ENCODE measurements around the gene PPIA.

DNA sequence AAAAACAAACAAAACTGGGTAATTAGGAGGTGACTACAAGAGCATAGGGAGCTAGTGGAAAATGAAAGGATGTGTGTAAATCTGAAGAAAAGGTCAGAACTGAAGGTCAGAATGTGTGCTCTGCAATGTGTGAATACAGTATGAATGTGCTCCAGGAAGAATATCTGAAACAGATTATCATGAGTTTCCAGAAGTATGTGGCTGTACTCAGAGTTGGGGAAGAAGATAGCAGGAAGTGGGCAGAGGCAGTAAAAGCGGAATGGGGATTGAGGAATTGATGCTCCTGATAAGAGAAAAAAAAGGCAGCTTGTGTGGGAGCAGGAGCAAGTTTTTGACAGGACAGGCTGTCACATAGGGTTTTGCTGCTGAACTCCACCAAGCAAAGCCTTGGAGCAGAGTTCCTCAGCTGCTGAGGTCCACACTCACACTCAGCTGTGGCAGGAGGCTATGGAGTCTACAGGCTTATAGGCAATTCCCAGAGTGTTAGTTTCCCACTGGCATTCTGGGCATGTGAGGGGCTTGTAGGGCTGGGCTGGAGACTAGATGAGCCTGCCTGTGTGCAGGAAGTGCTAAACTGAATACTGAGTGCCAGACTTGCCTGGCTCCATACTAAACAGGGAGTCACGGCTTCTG is 28.5 kb downstream of the PPIA start:
- TF ChIP-seq, protein P1, sequence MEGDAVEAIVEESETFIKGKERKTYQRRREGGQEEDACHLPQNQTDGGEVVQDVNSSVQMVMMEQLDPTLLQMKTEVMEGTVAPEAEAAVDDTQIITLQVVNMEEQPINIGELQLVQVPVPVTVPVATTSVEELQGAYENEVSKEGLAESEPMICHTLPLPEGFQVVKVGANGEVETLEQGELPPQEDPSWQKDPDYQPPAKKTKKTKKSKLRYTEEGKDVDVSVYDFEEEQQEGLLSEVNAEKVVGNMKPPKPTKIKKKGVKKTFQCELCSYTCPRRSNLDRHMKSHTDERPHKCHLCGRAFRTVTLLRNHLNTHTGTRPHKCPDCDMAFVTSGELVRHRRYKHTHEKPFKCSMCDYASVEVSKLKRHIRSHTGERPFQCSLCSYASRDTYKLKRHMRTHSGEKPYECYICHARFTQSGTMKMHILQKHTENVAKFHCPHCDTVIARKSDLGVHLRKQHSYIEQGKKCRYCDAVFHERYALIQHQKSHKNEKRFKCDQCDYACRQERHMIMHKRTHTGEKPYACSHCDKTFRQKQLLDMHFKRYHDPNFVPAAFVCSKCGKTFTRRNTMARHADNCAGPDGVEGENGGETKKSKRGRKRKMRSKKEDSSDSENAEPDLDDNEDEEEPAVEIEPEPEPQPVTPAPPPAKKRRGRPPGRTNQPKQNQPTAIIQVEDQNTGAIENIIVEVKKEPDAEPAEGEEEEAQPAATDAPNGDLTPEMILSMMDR (IDR thresholded peaks at IDR 0.05; ENCODE audit: insufficient read depth, low read length): no peak
- no peak for TF ChIP-seq POLR2AphosphoS5 (IDR thresholded peaks at IDR 0.05; ENCODE audit: low read depth)
- TF ChIP-seq, protein P2, sequence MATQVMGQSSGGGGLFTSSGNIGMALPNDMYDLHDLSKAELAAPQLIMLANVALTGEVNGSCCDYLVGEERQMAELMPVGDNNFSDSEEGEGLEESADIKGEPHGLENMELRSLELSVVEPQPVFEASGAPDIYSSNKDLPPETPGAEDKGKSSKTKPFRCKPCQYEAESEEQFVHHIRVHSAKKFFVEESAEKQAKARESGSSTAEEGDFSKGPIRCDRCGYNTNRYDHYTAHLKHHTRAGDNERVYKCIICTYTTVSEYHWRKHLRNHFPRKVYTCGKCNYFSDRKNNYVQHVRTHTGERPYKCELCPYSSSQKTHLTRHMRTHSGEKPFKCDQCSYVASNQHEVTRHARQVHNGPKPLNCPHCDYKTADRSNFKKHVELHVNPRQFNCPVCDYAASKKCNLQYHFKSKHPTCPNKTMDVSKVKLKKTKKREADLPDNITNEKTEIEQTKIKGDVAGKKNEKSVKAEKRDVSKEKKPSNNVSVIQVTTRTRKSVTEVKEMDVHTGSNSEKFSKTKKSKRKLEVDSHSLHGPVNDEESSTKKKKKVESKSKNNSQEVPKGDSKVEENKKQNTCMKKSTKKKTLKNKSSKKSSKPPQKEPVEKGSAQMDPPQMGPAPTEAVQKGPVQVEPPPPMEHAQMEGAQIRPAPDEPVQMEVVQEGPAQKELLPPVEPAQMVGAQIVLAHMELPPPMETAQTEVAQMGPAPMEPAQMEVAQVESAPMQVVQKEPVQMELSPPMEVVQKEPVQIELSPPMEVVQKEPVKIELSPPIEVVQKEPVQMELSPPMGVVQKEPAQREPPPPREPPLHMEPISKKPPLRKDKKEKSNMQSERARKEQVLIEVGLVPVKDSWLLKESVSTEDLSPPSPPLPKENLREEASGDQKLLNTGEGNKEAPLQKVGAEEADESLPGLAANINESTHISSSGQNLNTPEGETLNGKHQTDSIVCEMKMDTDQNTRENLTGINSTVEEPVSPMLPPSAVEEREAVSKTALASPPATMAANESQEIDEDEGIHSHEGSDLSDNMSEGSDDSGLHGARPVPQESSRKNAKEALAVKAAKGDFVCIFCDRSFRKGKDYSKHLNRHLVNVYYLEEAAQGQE (IDR thresholded peaks at IDR 0.05; ENCODE audit: insufficient replicate concordance, low read depth): no peak

All from HL-60 (cell line).